Psoas muscle (tissue), 8 donors: Measurements from ENCODE around the gene TRIM66. TPM values are rescaled to one million over a fixed set of nuclear protein-coding genes. Genes with fewer than 3 reads are reported as not detected.
A peak's percentile ranks its signal among the peaks of the same experiment; 100 is the strongest.

Source experiments
- ATAC-seq, 4 donors: fragments of 200-7000 bp; cut with Tn5 transposase; one replicate each; pipeline ENCODE4 v1.9.1; 2020; ENCODE audit warnings: moderate library complexity in 3 of 4, mild to moderate bottlenecking in 2 of 4
- DNase-seq, 2 donors: peaks; one replicate each; pipeline ENCODE4 v3.0.0-alpha.2; 2020
- H3K27ac ChIP-seq: fragments of 200-600 bp; one replicate; pipeline ENCODE4 v1.8.0; 2022
- H3K27me3 ChIP-seq, 3 donors: fragments of 200-600 bp in 1 of 3; one replicate each; pipeline versions ENCODE4 v1.6.1 to v1.8.0; 2013 to 2022; ENCODE audit warnings: low read length in 2 of 3, mild to moderate bottlenecking in 2 of 3, moderate library complexity in 1 of 3; ENCODE audit not compliant: insufficient read depth in 3 of 3
- H3K36me3 ChIP-seq, 2 donors: fragments of 200-600 bp in 1 of 2; one replicate each; pipeline versions ENCODE4 v1.6.1 to v1.8.0; 2013 to 2022; ENCODE audit warnings: low read depth in 1 of 2, mild to moderate bottlenecking in 1 of 2, moderate library complexity in 1 of 2; ENCODE audit not compliant: insufficient read depth in 1 of 2
- H3K4me1 ChIP-seq: fragments of 200-600 bp; one replicate; pipeline ENCODE4 v1.8.0; 2022
- H3K4me3 ChIP-seq: fragments of 200-600 bp; one replicate; pipeline ENCODE4 v1.8.0; 2022; ENCODE audit warnings: mild to moderate bottlenecking
- H3K9me3 ChIP-seq: fragments of 200-600 bp; one replicate; pipeline ENCODE4 v1.8.0; 2022
- WGBS, 3 donors: extraction: QIAGEN DNeasy Blood & Tissue Kit; methylation state at CpG; one replicate each; pipeline versions ENCODE4 v1.1.6 to v1.1.7; 2013; 5-methylcytosine and 5-hydroxymethylcytosine counted together
- intact Hi-C, 2 donors: fragments of 100-400 bp; cut with DNase I; formaldehyde crosslinking; loops; one replicate each; pipeline versions ENCODE4 v1.11.0 to v1.14.2; 2022
- polyA plus RNA-seq, 3 donors: library from polyadenylated mRNA; stranded (reverse); fragments of 200-250 nt; gene quantifications; one replicate each; pipeline ENCODE4 v1.2.3, GENCODE V29; 2013
- total RNA-seq, 4 donors: library from RNA; stranded (reverse); fragmentation: NEBNext Ultra II Directional in 2 of 4; extraction: Animal tissue kit (Norgen Biotek cat#: 25700) in 2 of 4; gene quantifications; one replicate each; pipeline versions ENCODE4 v1.2.1 to v1.2.4, GENCODE V29; 2021 to 2023
- TF ChIP-seq, protein P1 (sequence below): fragments of 200-600 bp; IDR thresholded peaks from one replicate; pipeline ENCODE4 v1.8.0; 2022; ENCODE audit warnings: antibody characterized with exemption
- donor health status: healthy with polysubstance abuse.
- donor health status: DM: no; HTN: no; CAD: no; lungs with moderate emphysema.
- donor health status: Bipolar disorder and iron deficiency.
- donor health status: healthy.
- donor health status: DM: yes; HTN: yes; CAD: no.
- donor health status: DM: no; HTN: no; CAD: no.
- donor health status: DM: no; HTN: no; CAD: no.
- donor health status: DM: yes; HTN: yes; CAD: no.

The TRIM66 gene
- total and polyA plus RNA-seq, 7 donors: 0.46 to 3.9 (median 2.0) TPM

- ATAC-seq: no peak
- TF ChIP-seq, protein P1, sequence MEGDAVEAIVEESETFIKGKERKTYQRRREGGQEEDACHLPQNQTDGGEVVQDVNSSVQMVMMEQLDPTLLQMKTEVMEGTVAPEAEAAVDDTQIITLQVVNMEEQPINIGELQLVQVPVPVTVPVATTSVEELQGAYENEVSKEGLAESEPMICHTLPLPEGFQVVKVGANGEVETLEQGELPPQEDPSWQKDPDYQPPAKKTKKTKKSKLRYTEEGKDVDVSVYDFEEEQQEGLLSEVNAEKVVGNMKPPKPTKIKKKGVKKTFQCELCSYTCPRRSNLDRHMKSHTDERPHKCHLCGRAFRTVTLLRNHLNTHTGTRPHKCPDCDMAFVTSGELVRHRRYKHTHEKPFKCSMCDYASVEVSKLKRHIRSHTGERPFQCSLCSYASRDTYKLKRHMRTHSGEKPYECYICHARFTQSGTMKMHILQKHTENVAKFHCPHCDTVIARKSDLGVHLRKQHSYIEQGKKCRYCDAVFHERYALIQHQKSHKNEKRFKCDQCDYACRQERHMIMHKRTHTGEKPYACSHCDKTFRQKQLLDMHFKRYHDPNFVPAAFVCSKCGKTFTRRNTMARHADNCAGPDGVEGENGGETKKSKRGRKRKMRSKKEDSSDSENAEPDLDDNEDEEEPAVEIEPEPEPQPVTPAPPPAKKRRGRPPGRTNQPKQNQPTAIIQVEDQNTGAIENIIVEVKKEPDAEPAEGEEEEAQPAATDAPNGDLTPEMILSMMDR: no peak
- H3K4me3 ChIP-seq: no peak overlapping the region
Observed at GRCh38 chr11:8573777-8574176, 108.7 kb downstream of the TRIM66 start.

GRCh38 chr11:8567602-8568198 lies 114.8 kb downstream of the TRIM66 start:
- intact Hi-C loops: loop anchor here (5.0 kb wide), 2 partner anchors 240 to 340 kb away; no protein-coding TSS in a partner anchor
- Histone ChIP-seq H3K27ac (no peak overlapping the region), H3K4me3 (no peak overlapping the region), H3K4me1 (no peaks in the 10 kb centered on the region), H3K36me3 (no peaks in the 10 kb centered on the region), H3K9me3 (no peaks in the 10 kb centered on the region), H3K27me3 (no peaks in the 10 kb centered on the region)
- DNase-seq: no peak
- no peak for ATAC-seq
- TF ChIP-seq, protein P1: no peak
- 69 to 80% (median 78%) methylated on average over 2 of the region's 2 CpGs for WGBS, 3 donors

More at GRCh38 chr11:8573777-8574176, 108.7 kb downstream of the TRIM66 start:
- intact Hi-C loops: no loop called here
- 86 to 95% (median 91%) methylated on average over 1 of the region's 1 CpG for WGBS, 3 donors
- H3K27me3 ChIP-seq: no peaks in the 10 kb centered on the region
- H3K36me3 ChIP-seq: no peaks in the 10 kb centered on the region
- peaks cover 5% of the 10 kb centered on the region for H3K9me3 ChIP-seq
- H3K4me1 ChIP-seq: no peaks in the 10 kb centered on the region
- DNase-seq: no peak
- no peak overlapping the region for H3K27ac ChIP-seq

DNA sequence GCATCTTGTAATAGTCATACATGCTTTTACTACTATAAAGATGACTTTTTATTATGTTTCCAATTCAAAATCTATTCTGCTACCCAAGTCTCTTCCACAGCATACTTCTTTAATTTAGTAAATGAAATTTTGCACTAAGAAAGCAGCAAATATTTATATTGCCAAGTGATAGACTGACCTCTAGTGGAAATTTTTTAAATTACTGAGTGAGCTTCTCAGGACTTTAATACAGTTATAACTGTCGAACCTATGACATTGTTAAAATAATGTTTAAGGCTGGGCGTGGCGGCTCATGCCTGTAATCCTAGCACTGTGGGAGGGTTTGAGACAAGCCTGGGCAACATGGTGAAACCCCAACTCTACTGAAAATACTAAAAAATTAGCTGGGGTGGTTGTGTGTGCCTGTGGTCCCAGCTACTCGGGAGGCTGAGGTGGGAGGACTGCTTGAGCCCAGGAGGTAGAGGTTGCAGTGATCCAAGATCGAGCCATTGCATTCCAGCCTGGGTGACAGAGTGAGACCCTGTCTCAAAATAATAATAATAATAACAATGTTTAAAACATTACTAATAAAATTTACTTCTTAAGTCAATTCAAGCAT lies 115.8 kb downstream of the TRIM66 start:
- H3K4me1 ChIP-seq: no peaks in the 10 kb centered on the region
- 19 to 37% (median 35%) methylated on average over 5 of the region's 5 CpGs for WGBS, 3 donors
- no peaks in the 10 kb centered on the region for H3K9me3 ChIP-seq
- DNase-seq: no peak
- H3K27ac ChIP-seq: no peak overlapping the region
- H3K27me3 ChIP-seq: peaks cover 0 to 1% (median 0%) of the 10 kb centered on the region in 3 donors
- TF ChIP-seq, protein P1: peak; percentile 78
- peak in 2 of 4 donors; percentile 42 to 75 for ATAC-seq
- H3K4me3 ChIP-seq: no peak overlapping the region
- intact Hi-C loops: loop anchor here (5.0 kb wide), 2 partner anchors 239 to 339 kb away; no protein-coding TSS in a partner anchor
- no peaks in the 10 kb centered on the region for H3K36me3 ChIP-seq

- intact Hi-C loops: loop anchor here (2.0 to 5.0 kb wide), 2 partner anchors 222 to 338 kb away; no protein-coding TSS in a partner anchor
- Histone ChIP-seq H3K36me3 (no peaks in the 10 kb centered on the region), H3K27me3 (peaks cover 0 to 2% (median 0%) of the 10 kb centered on the region in 3 donors), H3K4me1 (no peaks in the 10 kb centered on the region), H3K9me3 (no peaks in the 10 kb centered on the region), H3K4me3 (no peak overlapping the region), H3K27ac (no peak overlapping the region)
- DNase-seq (no peak), ATAC-seq (no peak)
- TF ChIP-seq, protein P1: no peak
- 73 to 78% (median 77%) methylated on average over 2 of the region's 2 CpGs for WGBS, 3 donors
Observed at GRCh38 chr11:8564526-8564925, 117.9 kb downstream of the TRIM66 start.

Other genes with a start within 250 kb of the TRIM66 start
- 1 to 10 TPM; 2.7 to 8.2 (median 5.5) TPM for gene STK33, start 88.4 kb downstream of the TRIM66 start, total RNA-seq
- gene STK33, start 88.4 kb downstream of the TRIM66 start, polyA plus RNA-seq: 1 to 10 TPM in 2 of 3 donors, under 1 TPM in 1; 0.30 to 1.6 (median 1.1) TPM
- gene RPL27A, start 127 bp upstream of the TRIM66 start, total RNA-seq: 100 to 1,000 TPM; 308 to 673 (median 565) TPM
- gene RPL27A, start 127 bp upstream of the TRIM66 start, polyA plus RNA-seq: 1,000 to 10,000 TPM; 1,443 to 2,060 (median 1,904) TPM
- gene AKIP1, start 228.5 kb upstream of the TRIM66 start, total RNA-seq: 10 to 100 TPM; 11.3 to 22.7 (median 16.5) TPM
- 10 to 100 TPM; 18.8 to 30.2 (median 21.6) TPM for gene AKIP1, start 228.5 kb upstream of the TRIM66 start, polyA plus RNA-seq